ENCODE results near the gene RPA1. TPM values are rescaled to one million over a fixed set of nuclear protein-coding genes. Genes with fewer than 3 reads are reported as not detected.

Gene RPA1
- total RNA-seq, 3 donors from 2014 or later (not counting 1 experiment from before 2014, with no cell fraction given), result 70.9 to 101 (median 98.9) TPM

GRCh38 chr17:1898332-1898731, 68.5 kb downstream of the RPA1 start:
- no peak overlapping the region for H3K27ac Mint-ChIP-seq
- H3K4me1 Mint-ChIP-seq, result no peaks in the 10 kb centered on the region
- peaks cover 46% of the 10 kb centered on the region for H3K36me3 ChIP-seq (ENCODE audit: control insufficient read depth, insufficient read depth, low read length)

DNA sequence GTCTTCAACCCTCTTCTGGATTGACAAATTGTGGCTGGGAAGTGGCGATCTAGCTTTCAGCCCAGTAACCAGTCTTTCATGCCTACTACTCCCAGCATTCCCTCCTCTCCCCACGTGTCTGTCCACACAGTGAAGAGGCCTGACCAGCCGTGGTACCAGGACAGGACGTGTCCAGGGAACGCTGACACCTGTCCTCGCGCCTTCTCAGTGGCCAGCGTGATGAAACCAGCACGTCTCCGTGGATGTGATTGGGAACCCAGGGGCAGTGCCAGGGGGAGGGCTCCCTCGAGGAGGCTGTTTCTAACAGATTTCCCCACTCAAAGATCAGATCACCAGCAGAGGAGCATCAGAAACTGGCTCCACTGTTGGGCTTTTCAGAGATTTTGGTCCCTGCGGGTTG, 69.1 kb downstream of the RPA1 start:
- no peaks in the 10 kb centered on the region for H3K27me3 Mint-ChIP-seq (ENCODE audit: low read depth in 2 of 2)
- no peak for ATAC-seq

More at GRCh38 chr17:1898332-1898731, 68.5 kb downstream of the RPA1 start:
- Histone ChIP-seq H3K9me3 (ENCODE audit: control insufficient read depth, insufficient read depth, low read length) (no peaks in the 10 kb centered on the region), H3K4me1 (ENCODE audit: control insufficient read depth, insufficient read depth, low read length) (no peaks in the 10 kb centered on the region), H3K4me3 (ENCODE audit: low read length) (no peak overlapping the region), H3K27me3 (ENCODE audit: control insufficient read depth, insufficient read depth, low read length) (no peaks in the 10 kb centered on the region), H3K27ac (ENCODE audit: low read length) (no peak overlapping the region)
- ATAC-seq (no peak), DNase-seq (no peak)
- Mint-ChIP-seq H3K9me3 (no peaks in the 10 kb centered on the region), H3K27me3 (ENCODE audit: low read depth in 2 of 2) (no peaks in the 10 kb centered on the region), H3K36me3 (peaks cover 13% of the 10 kb centered on the region), H3K4me3 (no peak overlapping the region)
- intact Hi-C loops (cut with micrococcal nuclease), result no loop called here
- no peak for TF ChIP-seq CTCF (IDR thresholded peaks at IDR 0.05)
- WGBS (ENCODE audit: insufficient coverage), result 98% methylated on average over 17 of the region's 17 CpGs

GRCh38 chr17:1899403-1900000, 69.7 kb downstream of the RPA1 start:
- WGBS (ENCODE audit: insufficient coverage), result 84% methylated on average over 5 of the region's 8 CpGs
- no peak overlapping the region for H3K4me3 Mint-ChIP-seq

More for the DNA sequence above, 69.1 kb downstream of the RPA1 start:
- Mint-ChIP-seq H3K9me3 (no peaks in the 10 kb centered on the region), H3K36me3 (peaks cover 12% of the 10 kb centered on the region), H3K4me1 (no peaks in the 10 kb centered on the region), H3K27ac (no peak overlapping the region), H3K4me3 (no peak overlapping the region)
- Histone ChIP-seq H3K27ac (ENCODE audit: low read length) (no peak overlapping the region), H3K4me1 (ENCODE audit: control insufficient read depth, insufficient read depth, low read length) (no peaks in the 10 kb centered on the region), H3K36me3 (ENCODE audit: control insufficient read depth, insufficient read depth, low read length) (peaks cover 44% of the 10 kb centered on the region), H3K27me3 (ENCODE audit: control insufficient read depth, insufficient read depth, low read length) (no peaks in the 10 kb centered on the region), H3K9me3 (ENCODE audit: control insufficient read depth, insufficient read depth, low read length) (no peaks in the 10 kb centered on the region), H3K4me3 (ENCODE audit: low read length) (no peak overlapping the region)
- DNase-seq, result no peak
- 92% methylated on average over 12 of the region's 12 CpGs for WGBS (ENCODE audit: insufficient coverage)
- TF ChIP-seq CTCF (IDR thresholded peaks at IDR 0.05), result no peak
- intact Hi-C loops (cut with micrococcal nuclease), result no loop called here

More at GRCh38 chr17:1899403-1900000, 69.7 kb downstream of the RPA1 start:
- Histone ChIP-seq H3K9me3 (ENCODE audit: control insufficient read depth, insufficient read depth, low read length) (no peaks in the 10 kb centered on the region), H3K36me3 (ENCODE audit: control insufficient read depth, insufficient read depth, low read length) (peaks cover 41% of the 10 kb centered on the region), H3K27ac (ENCODE audit: low read length) (no peak overlapping the region), H3K27me3 (ENCODE audit: control insufficient read depth, insufficient read depth, low read length) (no peaks in the 10 kb centered on the region), H3K4me1 (ENCODE audit: control insufficient read depth, insufficient read depth, low read length) (no peaks in the 10 kb centered on the region), H3K4me3 (ENCODE audit: low read length) (no peak overlapping the region)
- H3K4me1 Mint-ChIP-seq, result no peaks in the 10 kb centered on the region
- DNase-seq, result no peak
- no peaks in the 10 kb centered on the region for H3K9me3 Mint-ChIP-seq
- no peak overlapping the region for H3K27ac Mint-ChIP-seq
- no peak for TF ChIP-seq CTCF (IDR thresholded peaks at IDR 0.05)
- H3K27me3 Mint-ChIP-seq (ENCODE audit: low read depth in 2 of 2), result no peaks in the 10 kb centered on the region
- intact Hi-C loops (cut with micrococcal nuclease), result no loop called here
- no peak for ATAC-seq
- H3K36me3 Mint-ChIP-seq, result peaks cover 6% of the 10 kb centered on the region

Measured in natural killer cell (primary cell).